Esophagus mucosa (tissue), 1 donor: Measurements from ENCODE around the gene APBA1. TPM values are rescaled to one million over a fixed set of nuclear protein-coding genes. Genes with fewer than 3 reads are reported as not detected.
"Not testable (repeated sequence)": the region's sequence is repeated elsewhere in the genome, so short reads cannot be mapped to it uniquely, and the experiment has no call there.

Experiments
- ATAC-seq: fragments of 200-7000 bp; cut with Tn5 transposase; one replicate; pipeline ENCODE4 v1.9.1; 2020
- total RNA-seq: library from RNA; stranded (reverse); gene quantifications from one replicate; pipeline ENCODE4 v1.2.4, GENCODE V29; 2023
- donor health status: DM: yes; HTN: yes; CAD: no.

APBA1 gene
- total RNA-seq, 1 donor from 2014 or later, result 0.76 TPM

DNA sequence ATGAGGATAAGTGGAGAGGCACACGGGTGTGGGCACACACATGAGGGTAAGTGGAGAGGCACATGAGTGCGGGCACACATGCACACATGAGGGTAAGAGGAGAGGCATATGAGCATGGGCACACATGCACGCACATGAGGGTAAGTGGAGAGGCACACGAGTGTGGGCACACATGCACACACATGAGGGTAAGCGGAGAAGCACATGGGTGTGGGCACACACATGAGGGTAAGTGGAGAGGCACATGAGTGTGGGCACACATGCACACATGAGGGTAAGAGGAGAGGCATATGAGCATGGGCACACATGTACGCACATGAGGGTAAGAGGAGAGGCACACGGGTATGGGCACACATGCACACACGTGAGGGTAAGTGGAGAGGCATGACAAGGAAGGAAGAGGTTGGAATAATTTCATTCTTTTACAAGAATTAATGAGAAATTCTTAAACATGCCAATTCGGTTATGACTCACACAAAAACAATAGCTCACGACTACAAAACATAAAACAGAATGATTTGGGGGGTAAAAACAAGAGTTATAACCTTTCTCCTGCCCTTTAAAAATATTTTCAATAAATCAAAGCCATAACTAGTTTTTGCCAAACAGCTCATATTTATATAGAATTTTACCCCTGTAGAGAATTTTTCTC lies 67.5 kb downstream of the APBA1 start:
- no peak for ATAC-seq

DNA sequence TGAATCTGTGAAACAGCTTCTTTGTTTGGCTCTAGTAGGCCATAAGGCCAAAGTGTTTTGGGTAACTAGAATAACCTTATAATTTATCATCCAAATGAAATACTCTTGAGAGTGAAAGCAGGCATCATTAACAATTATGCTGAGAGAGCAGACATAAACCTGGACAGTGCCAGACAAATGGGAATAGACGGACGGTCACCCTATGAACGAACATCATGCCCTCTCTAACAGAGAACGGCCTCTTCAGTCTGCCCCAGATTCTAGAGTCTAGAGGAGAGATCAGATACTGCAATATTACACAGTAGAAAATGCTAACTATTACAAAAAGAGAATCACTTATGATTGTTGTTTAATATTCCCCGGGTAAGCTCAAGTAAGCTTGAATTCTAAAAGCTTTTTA lies 68.5 kb downstream of the APBA1 start:
- ATAC-seq, result no peak

DNA sequence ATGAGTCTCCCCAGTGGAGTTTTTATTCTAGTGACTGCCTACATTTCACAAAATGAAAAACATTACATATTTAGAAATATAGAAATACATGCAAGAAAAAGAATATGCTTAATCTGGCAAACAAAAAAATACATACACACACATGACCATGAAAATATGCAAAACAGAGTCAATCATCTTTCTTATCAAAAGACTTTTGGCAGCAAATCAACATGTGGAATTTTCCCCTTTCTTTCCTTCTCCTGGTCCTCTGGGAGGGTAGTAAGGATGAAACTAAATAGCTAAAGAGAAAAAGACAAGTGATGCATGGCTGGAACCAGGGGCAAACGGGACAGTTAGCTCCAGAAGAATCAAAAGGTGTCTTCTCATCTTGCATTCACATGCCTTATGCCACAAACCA lies 69.4 kb downstream of the APBA1 start:
- no peak for ATAC-seq

GRCh38 chr9:69601698-69602097 lies 70.5 kb downstream of the APBA1 start:
- ATAC-seq, result no peak

DNA sequence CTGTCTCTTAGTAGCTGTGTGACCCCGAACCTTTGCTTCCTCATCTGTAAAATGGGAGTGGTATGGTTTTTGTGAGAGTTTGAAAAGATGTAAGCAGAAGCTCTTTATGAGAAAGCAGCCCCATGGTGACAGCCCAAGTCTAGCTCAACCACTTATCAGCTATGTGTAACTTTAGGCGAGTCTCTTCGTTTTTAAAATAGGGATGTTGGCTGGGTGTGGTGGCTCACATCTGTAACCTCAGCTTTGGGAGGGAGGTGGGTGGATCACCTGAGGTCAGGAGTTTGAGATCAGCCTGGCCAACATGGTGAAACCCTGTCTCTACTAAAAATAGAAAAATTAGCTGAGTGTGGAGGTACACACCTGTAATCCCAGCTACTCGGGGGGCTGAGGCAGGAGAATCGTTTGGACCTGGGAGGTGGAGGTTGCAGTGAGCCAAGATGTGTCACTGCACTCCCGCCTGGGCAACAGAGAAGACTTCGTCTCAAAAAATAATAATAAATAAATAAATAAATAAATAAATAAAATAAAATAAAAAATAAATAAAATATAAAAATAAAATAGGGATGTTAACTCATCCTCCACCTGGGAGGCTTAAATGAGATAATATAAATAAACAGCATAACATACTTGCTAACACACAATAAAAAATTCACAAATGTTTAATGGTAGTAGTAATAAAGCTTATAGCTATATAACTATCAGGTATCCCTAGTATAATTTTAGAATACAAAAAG lies 71.7 kb downstream of the APBA1 start:
- no peak for ATAC-seq

- no peak for ATAC-seq
These were observed 72.8 kb downstream of the APBA1 start for GRCh38 chr9:69599232-69599971.

DNA sequence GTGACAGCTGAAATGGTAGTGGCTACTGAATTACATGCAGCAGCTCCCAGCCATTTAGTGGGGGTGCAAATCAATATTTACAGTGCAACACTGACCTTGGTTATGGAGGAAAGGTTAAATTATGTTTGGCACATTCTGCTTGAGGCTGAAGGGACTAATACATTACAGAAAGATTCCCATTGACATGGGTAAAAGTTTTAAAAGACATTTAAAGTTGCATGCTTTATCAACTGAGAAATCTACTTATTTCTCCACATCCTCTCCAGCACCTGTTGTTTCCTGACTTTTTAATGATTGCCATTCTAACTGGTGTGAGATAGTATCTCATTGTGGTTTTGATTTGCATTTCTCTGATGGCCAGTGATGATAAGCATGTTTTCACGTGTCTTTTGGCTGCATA lies 75.3 kb downstream of the APBA1 start:
- ATAC-seq, result not testable (repeated sequence)

DNA sequence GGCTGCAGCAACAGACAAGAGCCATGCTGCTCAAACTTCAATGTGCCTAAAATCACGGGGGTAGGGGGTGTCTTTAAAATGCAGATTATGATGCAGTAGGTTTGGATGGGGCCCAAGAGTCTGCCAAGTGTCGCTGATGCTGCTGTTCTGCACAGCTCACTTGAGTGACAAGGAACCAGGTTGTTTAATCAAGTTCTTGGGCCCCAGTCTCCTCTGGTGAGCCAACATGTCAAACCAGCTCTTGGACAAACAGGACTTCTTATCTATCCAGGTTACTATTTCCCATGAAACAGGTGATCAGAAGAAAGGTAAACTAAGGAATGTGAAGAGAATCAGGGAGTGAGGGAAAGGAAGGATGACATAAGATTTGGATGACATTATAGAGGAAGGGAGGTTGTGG lies 78.0 kb downstream of the APBA1 start:
- no peak for ATAC-seq

DNA sequence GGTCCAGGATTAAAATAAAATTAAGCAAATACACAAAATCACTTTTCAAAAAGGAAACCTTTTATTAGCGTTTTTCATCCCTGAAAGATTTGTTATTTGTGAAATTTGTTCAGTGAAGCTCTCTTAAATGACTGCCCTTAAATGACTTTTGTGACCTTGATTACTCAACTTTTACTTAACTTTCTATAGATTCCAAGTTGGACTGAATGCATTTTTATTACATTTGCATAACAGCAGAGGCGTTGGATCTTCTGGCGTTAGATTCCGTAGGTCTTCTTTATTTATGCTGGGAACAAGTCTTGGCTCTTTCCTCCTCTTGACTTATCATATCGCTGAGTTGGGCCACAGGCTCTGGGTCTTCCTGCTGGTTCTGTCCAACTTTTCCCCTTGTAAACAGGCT lies 78.4 kb downstream of the APBA1 start:
- no peak for ATAC-seq

- ATAC-seq, result no peak
These were observed 78.9 kb downstream of the APBA1 start for GRCh38 chr9:69593301-69593700.

DNA sequence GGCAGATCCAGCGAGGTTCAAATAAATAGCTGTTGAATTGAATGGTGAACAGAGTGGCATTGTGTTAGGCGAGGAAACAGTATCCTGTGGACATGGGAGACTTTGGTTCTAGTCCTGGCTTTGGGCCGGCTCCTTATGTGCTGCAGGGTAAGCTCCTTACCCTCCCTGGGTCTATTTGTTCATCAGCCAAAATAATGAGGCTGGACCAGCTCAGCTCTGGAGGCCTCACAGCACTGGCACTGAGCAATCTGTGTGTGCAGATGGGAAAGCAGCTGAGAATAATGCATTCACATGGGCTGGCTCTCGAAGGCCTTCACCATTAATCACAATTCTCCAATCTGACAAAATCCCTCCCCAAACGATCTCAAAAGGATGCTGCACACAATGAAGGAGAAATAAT lies 81.9 kb downstream of the APBA1 start:
- ATAC-seq, result no peak

DNA sequence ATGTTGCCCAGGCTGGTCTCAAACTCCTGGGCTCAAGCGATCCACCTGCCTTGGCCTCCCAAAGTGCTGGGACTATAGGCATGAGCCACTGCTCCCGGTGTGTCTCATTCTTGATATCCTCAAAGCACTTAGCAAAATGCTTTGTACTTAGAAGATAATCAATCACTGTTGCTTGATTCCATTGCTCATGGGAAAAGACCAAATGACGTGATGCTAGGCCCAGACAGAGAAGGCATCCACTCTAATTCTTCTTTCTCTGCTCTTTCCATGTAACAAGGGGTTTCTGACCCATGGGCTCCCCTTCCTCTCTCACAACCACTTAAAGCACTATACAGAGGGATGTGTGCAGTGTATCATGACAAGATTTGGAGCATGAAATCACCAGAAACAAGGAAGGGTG lies 83.0 kb downstream of the APBA1 start:
- no peak for ATAC-seq

GRCh38 chr9:69585571-69585970 lies 86.6 kb downstream of the APBA1 start:
- ATAC-seq, result no peak

GRCh38 chr9:69584759-69585158 lies 87.4 kb downstream of the APBA1 start:
- ATAC-seq, result no peak

- no peak for ATAC-seq
These were observed 88.4 kb downstream of the APBA1 start for GRCh38 chr9:69583645-69584234.

- ATAC-seq, result peak; percentile 64
These were observed 89.5 kb downstream of the APBA1 start for GRCh38 chr9:69582544-69583297.

DNA sequence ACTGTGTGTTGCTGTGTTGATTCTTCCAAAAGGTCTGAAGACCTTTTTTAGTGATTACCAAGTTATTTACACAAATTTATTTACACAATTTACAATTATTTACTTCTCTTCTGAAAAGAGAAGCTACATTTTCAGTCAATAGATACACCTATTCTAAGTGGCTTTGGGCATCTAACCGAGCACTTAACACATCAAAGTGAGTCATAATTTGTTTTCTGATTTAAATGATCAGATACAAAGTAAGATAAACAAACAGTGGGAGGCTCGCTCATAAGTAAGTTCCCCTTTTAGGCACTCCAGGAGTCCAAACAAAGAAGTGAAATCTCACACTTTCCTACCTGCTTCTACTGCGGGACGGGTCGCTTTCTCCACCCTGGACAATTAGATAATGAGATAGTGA lies 90.2 kb downstream of the APBA1 start:
- ATAC-seq, result no peak

- ATAC-seq, result no peak
These were observed 91.5 kb downstream of the APBA1 start for GRCh38 chr9:69580582-69581214.

DNA sequence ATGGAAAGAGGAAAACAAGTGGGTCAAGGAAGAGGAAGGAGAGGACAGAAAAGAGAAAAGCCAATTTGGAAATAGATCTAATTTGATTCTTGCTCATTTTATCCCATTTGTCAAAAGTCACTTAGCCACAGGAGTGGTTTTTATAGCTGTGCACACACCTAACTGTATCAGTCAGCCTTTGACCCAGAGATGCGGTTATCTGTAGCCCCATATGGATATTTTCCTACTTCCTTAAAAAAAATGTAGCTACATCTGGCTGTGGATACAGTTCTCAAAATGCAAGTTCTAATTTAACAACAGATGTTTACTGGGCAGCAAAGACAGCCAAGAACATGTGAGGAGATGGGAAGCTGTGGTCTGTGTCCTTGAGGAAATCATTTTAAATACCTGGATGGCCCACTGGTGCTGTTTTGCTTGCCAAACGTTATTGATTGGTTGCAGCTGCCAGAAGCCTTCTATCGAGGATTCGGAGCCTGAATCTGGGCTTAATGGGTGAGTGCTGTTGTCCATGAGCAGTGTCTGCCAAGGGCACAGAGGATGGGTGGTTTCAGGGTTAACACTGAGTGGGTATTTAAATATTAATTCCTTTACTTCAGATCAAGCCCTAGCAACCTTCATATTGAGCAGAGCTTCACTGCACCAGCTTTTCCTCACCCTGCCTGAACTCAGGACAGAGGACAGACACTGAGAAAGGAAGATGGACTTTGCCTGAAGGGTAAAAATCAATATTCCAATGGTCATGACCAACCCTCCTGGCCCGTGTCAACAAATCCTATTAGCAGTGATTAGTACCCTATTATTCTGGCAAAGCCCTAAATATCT lies 92.2 kb downstream of the APBA1 start:
- no peak for ATAC-seq

- ATAC-seq, result no peak
These were observed 93.0 kb downstream of the APBA1 start for GRCh38 chr9:69579032-69579758.

GRCh38 chr9:69578026-69578425 lies 94.1 kb downstream of the APBA1 start:
- no peak for ATAC-seq
